ENCODE measurements around the gene PLEKHA7. TPM values are rescaled to one million over a fixed set of nuclear protein-coding genes. Genes with fewer than 3 reads are reported as not detected.
"Not testable (repeated sequence)": the region's sequence is repeated elsewhere in the genome, so short reads cannot be mapped to it uniquely, and the experiment has no call there.

PLEKHA7 gene
- total and polyA plus RNA-seq, 2 of the 4 experiments (the other 2 are of a cell fraction): 0.12 TPM; not detected in 1

DNA sequence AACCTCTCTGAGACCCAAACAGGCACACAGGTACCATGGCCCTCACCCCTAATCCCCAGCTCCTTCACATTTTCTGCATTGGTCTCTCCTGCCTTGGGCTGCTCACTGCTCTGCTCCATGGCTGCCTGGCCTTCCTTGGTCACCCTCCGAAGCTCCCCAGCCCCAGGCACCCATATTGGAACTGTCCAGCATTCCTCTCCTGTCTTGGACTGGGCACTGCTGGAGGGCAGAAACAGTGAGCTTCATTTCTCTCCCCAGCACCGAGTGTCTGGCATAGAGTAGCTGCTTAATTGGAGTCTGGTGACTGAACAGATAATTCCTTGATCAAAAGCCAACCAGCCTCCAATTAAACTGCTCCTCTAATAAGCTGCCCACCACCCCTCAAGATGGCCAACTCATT lies 13.2 kb downstream of the PLEKHA7 start:
- H3K18ac ChIP-seq (ENCODE audit: low read depth, low read length): no peak overlapping the region
- no CpG with 5 or more reads among the region's 2 CpGs for WGBS, 2 experiments (ENCODE audit: extremely low coverage in 2 of 2, insufficient read length in 1 of 2)
- H3K4me3 ChIP-seq (ENCODE audit: insufficient read depth, low read depth, low read length): no peak overlapping the region
- H3K4me1 ChIP-seq (ENCODE audit: control insufficient read depth, insufficient read depth, low read length): no peaks in the 10 kb centered on the region
- no peak overlapping the region for H3K4ac ChIP-seq (ENCODE audit: low read depth, low read length)
- H3K14ac ChIP-seq (replicated peaks; ENCODE audit: low read depth, low read length): no peak overlapping the region
- H3K27ac ChIP-seq (ENCODE audit: insufficient read depth, low read length): no peak overlapping the region
- TF ChIP-seq SMC3 (IDR thresholded peaks at IDR 0.05; ENCODE audit: low read depth, low read length) (no peak), CEBPB (IDR thresholded peaks at IDR 0.05; ENCODE audit: low read depth, low read length) (no peak), MXI1 (IDR thresholded peaks at IDR 0.05; ENCODE audit: borderline replicate concordance, low read depth, low read length) (no peak), RCOR1 (IDR thresholded peaks at IDR 0.05; ENCODE audit: insufficient replicate concordance, low read length) (no peak)
- no peak for DNase-seq
- H2BK20ac ChIP-seq (ENCODE audit: low read depth, low read length): no peak overlapping the region
- intact Hi-C loops (cut with micrococcal nuclease): no loop called here
- no peak overlapping the region for H2AK5ac ChIP-seq (ENCODE audit: low read depth, low read length)
- H3K36me3 ChIP-seq (ENCODE audit: control insufficient read depth, insufficient read depth, low read length): no peaks in the 10 kb centered on the region
- H3K9me1 ChIP-seq (ENCODE audit: insufficient read depth, low read length): 0 out of 2 replicates have a peak, but pooled peaks cover 2% of the 10 kb centered on the region
- H3K79me1 ChIP-seq (ENCODE audit: low read depth in 1 of 2, low read length in 2 of 2): no peaks in the 10 kb centered on the region
- H2BK15ac ChIP-seq (ENCODE audit: low read depth, low read length): no peak overlapping the region
- no peak overlapping the region for H3K4me2 ChIP-seq (ENCODE audit: low read depth, low read length)
- no peak overlapping the region for H2AK9ac ChIP-seq (replicated peaks; ENCODE audit: low read depth, low read length, poor library complexity)
- H4K20me1 ChIP-seq (ENCODE audit: insufficient read depth, low read length): no peaks in the 10 kb centered on the region
- no peak overlapping the region for H4K8ac ChIP-seq (ENCODE audit: low read depth in 2 of 2, low read length in 2 of 2)
- ChIA-PET CTCF (no interaction called here), POLR2A (ENCODE audit: unreplicated experiment) (interaction anchor here (0.8 kb wide), 1 partner anchor 9 kb away, joined by 3 read pairs; no protein-coding TSS in a partner anchor)
- no peak overlapping the region for H2BK120ac ChIP-seq (ENCODE audit: low read depth, low read length)
- H2BK5ac ChIP-seq (ENCODE audit: low read depth, low read length, poor library complexity, severe bottlenecking): no peak overlapping the region
- no peak overlapping the region for H3K56ac ChIP-seq (ENCODE audit: extremely low read depth, insufficient read depth, low read length)
- H3K27me3 ChIP-seq (ENCODE audit: control insufficient read depth, insufficient read depth, low read length): peaks cover 2% of the 10 kb centered on the region
- no peak overlapping the region for H4K91ac ChIP-seq (ENCODE audit: insufficient read depth, low read depth, low read length)
- BruUV-seq (replicated peaks): no TSS peak
- ATAC-seq (ENCODE audit: low read depth): no peak
- dilution Hi-C loops (cut with HindIII; ENCODE audit: low sequenced_read_pairs, unreplicated experiment): no loop called here
- H4K5ac ChIP-seq (ENCODE audit: low read depth, low read length): no peak overlapping the region
- in situ Hi-C loops (cut with MboI; ENCODE audit: low sequenced_read_pairs): no loop called here
- H3K9ac ChIP-seq (ENCODE audit: low read depth, low read length): no peak overlapping the region
- no peaks in the 10 kb centered on the region for H3K9me3 ChIP-seq (ENCODE audit: control insufficient read depth, insufficient read depth, low read length)
- H3K23ac ChIP-seq (ENCODE audit: low read depth, low read length): no peak overlapping the region
- no peak overlapping the region for H2AFZ ChIP-seq (replicated peaks; ENCODE audit: low read length, poor library complexity)

DNA sequence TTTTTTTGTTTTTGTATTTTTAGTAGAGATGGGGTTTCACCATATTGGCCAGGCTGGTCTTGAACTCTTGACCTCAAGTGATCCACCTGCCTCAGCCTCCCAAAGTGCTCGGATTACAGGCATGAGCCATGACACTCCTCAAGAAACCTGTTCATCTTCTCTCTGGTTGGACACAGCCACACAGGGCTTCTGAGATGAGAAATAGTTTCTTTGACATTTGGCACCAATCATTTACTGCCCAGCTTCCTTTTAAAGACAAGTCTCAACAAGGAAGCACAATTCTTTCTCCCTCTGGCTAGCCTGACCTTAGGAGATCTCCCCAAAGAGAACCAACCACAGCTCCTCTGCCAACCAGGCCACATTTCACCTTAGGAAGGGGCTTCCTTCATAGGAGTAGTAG lies 14.0 kb downstream of the PLEKHA7 start:
- H3K4me1 ChIP-seq (ENCODE audit: control insufficient read depth, insufficient read depth, low read length); H2BK5ac ChIP-seq (ENCODE audit: low read depth, low read length, poor library complexity, severe bottlenecking); in situ Hi-C loops (cut with MboI; ENCODE audit: low sequenced_read_pairs); CTCF ChIA-PET; H4K20me1 ChIP-seq (ENCODE audit: insufficient read depth, low read length); H3K4me2 ChIP-seq (ENCODE audit: low read depth, low read length); H4K8ac ChIP-seq (ENCODE audit: low read depth in 2 of 2, low read length in 2 of 2); H3K9me1 ChIP-seq (ENCODE audit: insufficient read depth, low read length); H3K56ac ChIP-seq (ENCODE audit: extremely low read depth, insufficient read depth, low read length); H2AK9ac ChIP-seq (replicated peaks; ENCODE audit: low read depth, low read length, poor library complexity); H3K9ac ChIP-seq (ENCODE audit: low read depth, low read length); H3K4ac ChIP-seq (ENCODE audit: low read depth, low read length); intact Hi-C loops (cut with micrococcal nuclease); BruUV-seq (replicated peaks); H4K5ac ChIP-seq (ENCODE audit: low read depth, low read length); H3K79me1 ChIP-seq (ENCODE audit: low read depth in 1 of 2, low read length in 2 of 2); H2BK120ac ChIP-seq (ENCODE audit: low read depth, low read length); H3K14ac ChIP-seq (replicated peaks; ENCODE audit: low read depth, low read length); H3K27ac ChIP-seq (ENCODE audit: insufficient read depth, low read length); H2BK20ac ChIP-seq (ENCODE audit: low read depth, low read length); dilution Hi-C loops (cut with HindIII; ENCODE audit: low sequenced_read_pairs, unreplicated experiment); H3K18ac ChIP-seq (ENCODE audit: low read depth, low read length); H2BK15ac ChIP-seq (ENCODE audit: low read depth, low read length); H3K4me3 ChIP-seq (ENCODE audit: insufficient read depth, low read depth, low read length); H4K91ac ChIP-seq (ENCODE audit: insufficient read depth, low read depth, low read length); H3K27me3 ChIP-seq (ENCODE audit: control insufficient read depth, insufficient read depth, low read length); DNase-seq; H3K23ac ChIP-seq (ENCODE audit: low read depth, low read length); H2AK5ac ChIP-seq (ENCODE audit: low read depth, low read length); H3K36me3 ChIP-seq (ENCODE audit: control insufficient read depth, insufficient read depth, low read length); H3K9me3 ChIP-seq (ENCODE audit: control insufficient read depth, insufficient read depth, low read length); ATAC-seq (ENCODE audit: low read depth); H2AFZ ChIP-seq (replicated peaks; ENCODE audit: low read length, poor library complexity): not testable (repeated sequence)
- no CpG with 5 or more reads among the region's 1 CpG for WGBS, 2 experiments (ENCODE audit: extremely low coverage in 2 of 2, insufficient read length in 1 of 2)
- POLR2A ChIA-PET (ENCODE audit: unreplicated experiment): interaction anchor here (0.8 kb wide), 1 partner anchor 8 kb away, joined by 3 read pairs; no protein-coding TSS in a partner anchor
